ENCODE data around the gene CXCL16. TPM values are rescaled to one million over a fixed set of nuclear protein-coding genes. Genes with fewer than 3 reads are reported as not detected.

Gene CXCL16
- total RNA-seq, 1 experiment from 2014 or later, result 44.8 TPM

DNA sequence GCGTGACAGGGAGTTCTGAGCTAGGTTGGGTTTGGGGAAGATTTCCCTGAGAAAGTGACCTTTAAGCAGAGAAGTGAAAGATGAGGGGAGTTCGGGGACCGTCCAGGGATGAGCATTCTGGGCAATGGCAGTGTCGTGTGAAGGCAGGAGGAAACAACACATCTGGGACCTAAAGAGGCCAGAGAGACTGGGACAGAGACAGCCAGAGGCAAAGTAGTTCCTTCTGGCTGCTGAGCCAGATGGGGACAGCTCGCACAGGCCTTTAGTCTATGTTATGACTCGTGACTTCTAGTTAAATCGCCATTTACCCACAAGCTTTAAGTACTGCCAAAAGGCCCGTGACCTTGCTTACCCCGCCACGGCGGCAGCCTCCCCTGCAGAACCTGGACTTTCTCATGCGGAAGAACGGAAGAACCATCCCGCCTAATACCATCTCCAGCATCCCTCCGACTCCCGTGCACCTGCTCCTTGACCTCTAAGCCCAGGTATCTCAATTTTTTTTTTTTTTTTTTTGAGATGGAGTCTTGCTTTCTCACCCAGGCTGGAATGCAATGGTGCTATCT, 17.0 kb downstream of the CXCL16 start:
- intact Hi-C loops (cut with micrococcal nuclease), result no loop called here
- Histone ChIP-seq H3K9me3 (ENCODE audit: control insufficient read depth in 1 of 2, insufficient read depth in 1 of 2, low read depth in 1 of 2, low read length in 2 of 2) (no peaks in the 10 kb centered on the region), H4K20me1 (ENCODE audit: insufficient read depth) (no peaks in the 10 kb centered on the region), H2AFZ (ENCODE audit: low read depth, low read length, poor library complexity, severe bottlenecking) (no peak overlapping the region), H3K79me2 (ENCODE audit: insufficient read depth, low read length) (no peaks in the 10 kb centered on the region), H3K4me1 (ENCODE audit: control insufficient read depth in 1 of 2, insufficient read depth in 2 of 2, low read length in 2 of 2) (peaks cover 16 to 17% of the 10 kb centered on the region in 2 experiments), H3K9ac (ENCODE audit: low read length) (no peak overlapping the region), H3K4me2 (ENCODE audit: low read length) (no peak overlapping the region), H3K4me3 (replicated peaks in 1 of 2; ENCODE audit: low read depth in 1 of 2, low read length in 2 of 2) (no peak overlapping the region), H3K9me2 (ENCODE audit: insufficient read depth) (no peaks in the 10 kb centered on the region), H3K27me3 (ENCODE audit: insufficient read depth, low read length) (no peaks in the 10 kb centered on the region), H3K36me3 (ENCODE audit: control insufficient read depth in 1 of 2, insufficient read depth in 2 of 2, low read length in 2 of 2) (peaks cover 8% of the 10 kb centered on the region in 2 experiments; a peak in 2 of 4 replicates), H3K27ac (ENCODE audit: low read depth, low read length) (no peak overlapping the region)
- TF ChIP-seq, protein P1, sequence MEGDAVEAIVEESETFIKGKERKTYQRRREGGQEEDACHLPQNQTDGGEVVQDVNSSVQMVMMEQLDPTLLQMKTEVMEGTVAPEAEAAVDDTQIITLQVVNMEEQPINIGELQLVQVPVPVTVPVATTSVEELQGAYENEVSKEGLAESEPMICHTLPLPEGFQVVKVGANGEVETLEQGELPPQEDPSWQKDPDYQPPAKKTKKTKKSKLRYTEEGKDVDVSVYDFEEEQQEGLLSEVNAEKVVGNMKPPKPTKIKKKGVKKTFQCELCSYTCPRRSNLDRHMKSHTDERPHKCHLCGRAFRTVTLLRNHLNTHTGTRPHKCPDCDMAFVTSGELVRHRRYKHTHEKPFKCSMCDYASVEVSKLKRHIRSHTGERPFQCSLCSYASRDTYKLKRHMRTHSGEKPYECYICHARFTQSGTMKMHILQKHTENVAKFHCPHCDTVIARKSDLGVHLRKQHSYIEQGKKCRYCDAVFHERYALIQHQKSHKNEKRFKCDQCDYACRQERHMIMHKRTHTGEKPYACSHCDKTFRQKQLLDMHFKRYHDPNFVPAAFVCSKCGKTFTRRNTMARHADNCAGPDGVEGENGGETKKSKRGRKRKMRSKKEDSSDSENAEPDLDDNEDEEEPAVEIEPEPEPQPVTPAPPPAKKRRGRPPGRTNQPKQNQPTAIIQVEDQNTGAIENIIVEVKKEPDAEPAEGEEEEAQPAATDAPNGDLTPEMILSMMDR (IDR thresholded peaks at IDR 0.05 in 2 of 3, conservative IDR thresholded peaks at IDR 0.05 in 1 of 3; ENCODE audit: borderline replicate concordance in 1 of 3, insufficient read depth in 1 of 3, low read depth in 2 of 3, low read length in 2 of 3), result no peak
- TF ChIP-seq JUND (IDR thresholded peaks at IDR 0.05), result no peak
- TF ChIP-seq EZH2phosphoT487 (IDR thresholded peaks at IDR 0.05; ENCODE audit: borderline replicate concordance), result no peak
- TF ChIP-seq, protein P2, sequence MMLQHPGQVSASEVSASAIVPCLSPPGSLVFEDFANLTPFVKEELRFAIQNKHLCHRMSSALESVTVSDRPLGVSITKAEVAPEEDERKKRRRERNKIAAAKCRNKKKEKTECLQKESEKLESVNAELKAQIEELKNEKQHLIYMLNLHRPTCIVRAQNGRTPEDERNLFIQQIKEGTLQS (IDR thresholded peaks at IDR 0.05), result no peak
- no peak for TF ChIP-seq ELF1 (IDR thresholded peaks at IDR 0.05; ENCODE audit: borderline replicate concordance, low read depth)
- DNase-seq (ENCODE audit: low read depth, low spot score) (no peak), ATAC-seq (no peak)
- ChIA-PET POLR2A (no interaction called here), RAD21 (ENCODE audit: low non-redundant PET in 1 of 2, low total read pairs in 2 of 2, uncharacterized antibody in 2 of 2, unreplicated experiment in 2 of 2) (no interaction called here), CTCF (no interaction called here)
- no TSS peak for BruUV-seq (replicated peaks)
